HuH-7.5 (cell line): ENCODE measurements around the gene ADH1A.
"Not testable (repeated sequence)": the region's sequence is repeated elsewhere in the genome, so short reads cannot be mapped to it uniquely, and the experiment has no call there.

Experiments
- DNase-seq: peaks from one replicate; pipeline ENCODE4 v3.0.0; 2011; ENCODE audit warnings: low spot score

ADH1A gene

DNA sequence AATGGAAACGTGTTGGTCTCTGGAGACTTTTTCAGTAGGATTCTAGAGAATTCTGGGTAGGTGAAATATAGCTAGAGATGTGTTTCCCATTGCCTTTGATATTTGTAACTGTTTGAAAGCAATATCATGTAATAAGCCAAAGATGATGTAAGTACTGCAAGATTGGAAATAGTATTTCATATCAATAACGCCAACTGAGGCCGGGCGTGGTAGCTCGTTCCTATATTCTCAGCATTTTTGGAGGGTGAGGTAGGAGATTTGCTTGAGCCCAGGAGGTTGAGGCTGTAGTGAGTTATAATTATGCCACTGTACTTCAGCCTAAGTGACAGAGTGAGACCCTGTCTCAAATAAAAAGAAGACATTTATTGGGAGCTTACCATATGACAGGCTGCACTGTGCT, 9.5 kb downstream of the ADH1A start:
- no peak for DNase-seq

DNA sequence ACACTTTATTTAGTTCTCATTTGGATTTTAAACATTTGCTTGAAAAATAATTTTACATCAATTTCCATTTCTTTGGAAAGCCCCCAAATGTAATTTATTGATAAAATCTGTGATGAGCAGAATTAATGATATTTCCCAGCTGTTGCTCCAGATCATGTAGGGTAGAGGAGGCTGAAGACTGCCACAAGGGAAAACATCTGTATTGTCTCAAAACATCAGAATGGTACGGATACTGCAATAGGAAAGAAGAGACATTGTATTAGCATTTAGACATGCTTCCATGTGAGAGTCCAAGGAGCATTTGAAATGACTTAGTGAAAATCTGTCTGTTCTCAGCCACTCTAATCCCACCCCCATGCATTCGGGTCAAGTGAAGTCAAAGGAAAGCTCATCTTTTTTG, 14.4 kb downstream of the ADH1A start:
- no peak for DNase-seq

DNA sequence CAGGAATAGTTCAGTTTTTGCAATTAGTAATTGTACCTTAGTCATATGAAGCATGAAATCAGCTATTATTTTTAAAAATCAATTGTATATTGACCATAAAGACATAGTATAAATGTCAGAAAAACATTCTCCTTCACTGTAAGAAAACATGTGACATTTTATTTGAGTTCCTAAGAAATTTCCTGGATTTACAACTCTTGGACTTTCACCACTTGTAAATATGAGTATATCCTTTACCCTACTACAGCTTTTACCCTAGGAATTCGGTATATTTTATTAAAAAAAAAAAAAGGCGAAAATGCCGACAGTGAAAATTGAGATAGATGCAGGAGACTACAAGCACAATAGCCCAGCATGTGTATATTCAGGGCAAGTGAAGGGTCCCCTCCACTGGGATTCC, 14.9 kb downstream of the ADH1A start:
- DNase-seq, result no peak

DNA sequence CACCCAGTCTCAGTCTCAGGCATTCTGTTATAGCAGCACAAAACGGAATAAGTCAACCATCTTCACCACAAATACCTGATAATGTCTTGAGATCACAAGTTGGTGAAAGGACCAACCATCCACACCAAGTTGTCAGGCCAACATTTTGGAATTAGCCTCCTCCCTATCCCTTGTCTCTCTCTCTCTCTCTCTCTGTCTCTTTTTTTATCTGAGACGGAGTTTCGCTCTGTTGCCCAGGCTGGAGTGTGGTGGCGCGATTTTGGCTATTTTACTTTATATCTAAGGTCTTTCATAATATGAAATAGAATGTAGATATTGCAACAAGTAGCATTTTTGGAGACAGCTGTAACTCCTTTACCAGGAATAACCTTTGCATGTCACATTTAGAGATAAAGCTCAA, 15.7 kb downstream of the ADH1A start:
- DNase-seq, result no peak

DNA sequence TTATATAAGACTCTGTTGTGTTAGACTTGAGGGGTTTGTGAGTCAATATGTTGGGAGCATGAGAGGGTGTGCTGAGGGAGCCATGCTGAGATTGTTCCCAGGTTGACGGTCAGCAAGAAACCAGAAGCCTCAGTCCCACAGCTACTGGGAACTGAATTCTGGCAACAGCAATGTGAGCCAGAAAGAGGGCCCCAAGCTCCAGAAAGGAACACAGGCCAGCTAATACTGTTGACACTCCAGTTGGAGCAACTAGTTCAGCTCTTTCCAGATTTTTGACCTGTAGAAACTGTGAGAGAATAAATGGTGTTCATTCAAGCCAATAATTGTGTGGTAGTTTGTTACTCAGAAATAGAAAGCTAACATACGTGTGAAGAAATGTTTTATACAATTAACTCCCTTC, 17.1 kb downstream of the ADH1A start:
- no peak for DNase-seq

DNA sequence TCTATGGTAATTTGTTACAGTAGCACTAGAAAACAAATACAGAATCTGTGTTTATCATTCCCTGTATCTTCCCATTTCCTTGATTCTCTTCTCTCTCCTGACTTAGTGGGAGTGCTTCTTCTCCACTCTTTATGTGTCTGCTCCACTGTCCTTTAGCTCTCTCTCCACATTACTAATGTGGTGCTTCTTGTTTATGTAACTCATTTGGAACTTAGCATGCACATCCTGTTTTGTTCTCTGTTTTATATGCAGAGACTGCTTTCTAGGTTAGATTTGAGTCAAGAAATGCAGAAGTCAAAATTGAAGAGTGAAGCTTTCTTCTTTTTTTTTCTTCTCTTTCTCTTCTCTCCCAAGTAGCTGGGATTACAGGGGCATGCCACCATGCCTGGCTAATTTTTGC, 25.9 kb downstream of the ADH1A start:
- no peak for DNase-seq

DNA sequence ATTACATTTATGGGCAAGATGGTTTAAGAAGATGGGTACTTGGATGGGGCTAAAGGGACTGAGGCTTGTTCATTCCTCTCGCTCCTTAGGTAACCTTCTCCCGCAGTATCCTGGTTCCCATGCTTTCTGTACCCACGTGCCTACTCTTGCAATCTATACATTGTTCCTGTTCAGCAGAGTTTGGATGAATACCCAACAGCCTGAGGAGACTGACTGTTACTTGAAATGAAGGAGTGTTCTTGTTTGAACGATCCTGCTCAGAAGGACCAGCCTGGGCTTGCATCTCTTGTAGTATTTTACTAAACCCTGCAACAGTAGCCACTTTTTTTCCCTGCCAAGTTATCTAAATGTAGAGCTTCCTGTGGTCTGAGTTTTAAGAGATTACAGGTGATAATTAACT, 38.0 kb downstream of the ADH1A start:
- DNase-seq, result no peak

DNA sequence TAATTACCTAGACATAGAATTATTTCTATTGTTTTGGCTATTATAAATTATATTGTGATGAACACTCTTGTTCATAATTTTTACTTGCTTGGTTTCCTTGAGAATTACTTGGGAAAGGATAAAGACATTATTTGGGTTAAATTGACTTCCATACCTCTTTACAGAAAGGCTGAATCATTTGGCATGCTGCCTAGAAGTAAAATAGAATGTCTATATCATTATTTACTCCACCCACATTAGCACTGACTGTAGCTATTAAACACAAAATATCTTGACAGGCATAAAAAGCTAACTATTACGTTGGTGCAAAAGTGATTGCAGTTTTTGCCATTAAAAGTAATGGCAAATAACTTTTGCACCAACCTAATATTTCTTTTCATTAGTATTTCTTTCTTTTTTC, 42.1 kb downstream of the ADH1A start:
- no peak for DNase-seq

DNA sequence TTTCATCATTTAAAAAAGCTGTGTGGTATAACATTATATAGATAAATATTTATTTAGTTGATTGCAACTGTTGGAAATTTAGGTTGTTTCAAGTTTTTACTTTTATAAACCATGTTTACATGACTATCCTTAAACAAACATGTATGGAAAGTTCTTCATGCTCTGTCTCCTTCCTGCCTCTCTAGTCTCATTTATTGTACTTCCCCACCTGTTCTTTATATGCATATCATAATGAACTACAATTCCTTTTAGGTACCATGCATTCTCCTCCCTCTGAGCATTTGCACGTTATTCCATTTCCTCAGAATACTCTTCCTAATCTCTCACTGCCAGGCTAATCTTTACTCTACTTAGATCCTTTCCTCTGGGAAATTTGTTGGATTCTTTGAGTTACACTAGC, 54.8 kb downstream of the ADH1A start:
- DNase-seq, result no peak

DNA sequence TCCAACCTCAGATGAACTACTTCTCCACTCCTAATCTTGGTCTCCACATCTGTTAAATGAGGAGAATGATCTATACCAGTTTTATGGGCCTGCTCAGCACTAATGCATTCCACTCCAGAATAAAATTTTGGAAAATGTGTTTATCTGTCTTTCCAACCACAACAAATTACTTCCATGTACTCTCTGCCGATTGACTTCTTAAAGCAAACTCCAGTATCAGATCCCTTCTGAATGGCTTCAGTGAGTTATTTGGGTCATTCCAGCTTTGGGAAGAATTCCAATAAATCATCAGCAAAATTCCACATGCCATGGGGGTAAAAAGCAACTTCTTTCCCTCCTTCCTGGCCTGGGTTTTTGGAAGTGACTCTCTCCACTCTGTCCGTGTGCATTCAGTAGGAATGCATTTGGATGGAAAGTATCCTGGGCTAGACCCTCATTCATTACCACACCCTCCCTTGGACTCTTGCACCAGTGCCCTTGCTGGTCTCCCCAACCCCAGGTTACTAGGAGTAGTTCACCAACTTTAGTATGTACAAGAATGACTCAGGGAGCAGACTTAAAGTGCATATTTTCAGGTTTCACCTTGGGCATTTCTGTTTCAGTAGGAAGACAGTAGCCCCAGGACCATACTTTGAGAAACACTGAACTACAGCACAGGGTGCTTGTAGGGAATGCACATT, 56.3 kb downstream of the ADH1A start:
- DNase-seq, result no peak

DNA sequence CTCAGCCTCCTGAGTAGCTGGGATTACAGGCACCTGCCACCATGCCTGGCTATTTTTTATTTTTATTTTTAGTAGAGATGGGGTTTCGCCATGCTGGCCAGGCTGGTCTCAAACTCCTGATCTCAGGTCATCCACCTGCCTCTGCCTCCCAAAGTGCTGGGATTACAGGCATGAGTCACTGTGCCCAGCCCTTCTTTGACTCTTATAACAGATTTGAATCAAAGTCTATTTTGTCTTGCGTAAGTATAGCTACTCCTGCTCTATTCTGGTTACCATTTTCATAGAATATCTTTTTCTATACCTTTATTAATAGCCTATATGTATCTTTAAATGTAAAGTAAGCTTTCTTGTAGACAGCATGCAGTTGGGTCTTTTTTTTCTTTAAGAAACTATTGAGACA, 57.4 kb downstream of the ADH1A start:
- DNase-seq, result not testable (repeated sequence)

DNA sequence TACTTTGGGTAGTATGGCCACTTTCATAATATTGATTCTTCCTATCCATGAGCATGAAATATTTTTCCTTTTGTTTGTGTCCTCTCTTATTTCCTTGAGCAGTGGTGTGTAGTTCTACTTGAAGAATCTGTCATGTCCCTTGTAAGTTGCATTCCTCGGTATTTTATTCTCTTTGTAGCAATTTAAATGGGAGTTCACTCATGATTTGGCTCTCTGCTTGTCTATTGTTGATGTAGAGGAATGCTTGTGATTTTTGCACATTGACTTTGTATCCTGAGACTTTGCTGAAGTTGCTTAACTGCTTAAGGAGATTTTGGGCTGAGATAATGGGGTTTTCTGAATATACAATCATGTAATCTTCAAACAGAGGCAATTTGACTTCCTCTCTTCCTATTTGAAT, 62.1 kb downstream of the ADH1A start:
- not testable (repeated sequence) for DNase-seq

DNA sequence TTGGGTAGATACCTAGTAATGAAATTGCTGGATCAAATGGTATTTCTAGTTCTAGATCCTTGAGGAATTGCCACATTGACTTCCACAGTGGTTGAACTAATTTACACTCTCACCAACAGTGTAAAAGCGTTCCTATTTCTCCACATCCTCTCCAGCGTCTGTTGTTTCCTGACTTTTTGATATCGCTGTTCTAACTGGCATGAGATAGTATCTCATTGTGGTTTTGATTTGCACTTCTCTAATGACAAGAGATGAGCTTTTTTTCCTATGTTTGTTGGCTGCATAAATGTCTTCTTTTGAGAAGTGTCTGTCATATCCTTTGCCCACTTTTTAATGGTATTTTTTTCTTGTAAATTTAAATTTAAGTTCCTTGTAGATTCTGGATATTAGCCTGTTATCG, 63.1 kb downstream of the ADH1A start:
- DNase-seq, result not testable (repeated sequence)
